Measurements from ENCODE around the gene RPS19. TPM values are rescaled to one million over a fixed set of nuclear protein-coding genes. Genes with fewer than 3 reads are reported as not detected.

RPS19 gene
- polyA plus RNA-seq, 2 of the 4 experiments (the other 2 are of a cell fraction) = 3,564 to 7,778 TPM

- peak in 1 of 2 experiments; percentile 82; a peak in 4 of 5 replicates for TF ChIP-seq JUN (IDR thresholded peaks at IDR 0.05)
- peak; percentile 30; the same call in 1 of the 2 replicates for TF ChIP-seq PHF8 (IDR thresholded peaks at IDR 0.05; ENCODE audit: borderline replicate concordance, low read depth)
Observed at GRCh38 chr19:41882568-41883462, 22.8 kb downstream of the RPS19 start, which contains the start of gene ARHGEF1 (continued).

GRCh38 chr19:41883463-41883820 is 23.4 kb downstream of the RPS19 start:
- 2% methylated on average over 23 of the region's 23 CpGs for WGBS (ENCODE audit: missing lambda C conversion rate)
- ATAC-seq = peak; percentile 1 to 6; a peak in 4 of 6 replicates
- peak overlapping the region; percentile 78 for H3K4me3 ChIP-seq
- peak overlapping the region; percentile 81 to 87 for H3K27ac ChIP-seq
- H3K4me1 ChIP-seq = peaks cover 15% of the 10 kb centered on the region
- no peak; the same call in 1 of the 2 replicates for TF ChIP-seq MYC (IDR thresholded peaks at IDR 0.05; ENCODE audit: borderline replicate concordance, low read length)
- no peak for TF ChIP-seq CEBPB (IDR thresholded peaks at IDR 0.05)
- TF ChIP-seq FOSL2 (IDR thresholded peaks at IDR 0.05) = no peak
- peak; percentile 15; the same call in 1 of the 2 replicates for TF ChIP-seq FOSL2 (CRISPR knock-in tag; IDR thresholded peaks at IDR 0.05)
- no peak for TF ChIP-seq CBX8 (IDR thresholded peaks at IDR 0.05)
- no peak for TF ChIP-seq KDM5A (IDR thresholded peaks at IDR 0.05)
- TF ChIP-seq ATOH8 (CRISPR knock-in tag; IDR thresholded peaks at IDR 0.05; ENCODE audit: low read depth) = 0 out of 2 replicates have a peak, but pooled peaks have one; percentile 8
- TF ChIP-seq, protein P1, sequence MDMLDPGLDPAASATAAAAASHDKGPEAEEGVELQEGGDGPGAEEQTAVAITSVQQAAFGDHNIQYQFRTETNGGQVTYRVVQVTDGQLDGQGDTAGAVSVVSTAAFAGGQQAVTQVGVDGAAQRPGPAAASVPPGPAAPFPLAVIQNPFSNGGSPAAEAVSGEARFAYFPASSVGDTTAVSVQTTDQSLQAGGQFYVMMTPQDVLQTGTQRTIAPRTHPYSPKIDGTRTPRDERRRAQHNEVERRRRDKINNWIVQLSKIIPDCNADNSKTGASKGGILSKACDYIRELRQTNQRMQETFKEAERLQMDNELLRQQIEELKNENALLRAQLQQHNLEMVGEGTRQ (IDR thresholded peaks at IDR 0.05) = no peak
- no peak for TF ChIP-seq CBX2 (IDR thresholded peaks at IDR 0.05; ENCODE audit: borderline replicate concordance, low read depth)
- no peak for TF ChIP-seq POLR2AphosphoS2 (conservative IDR thresholded peaks at IDR 0.05; ENCODE audit: low read length)
- TF ChIP-seq, protein P2, sequence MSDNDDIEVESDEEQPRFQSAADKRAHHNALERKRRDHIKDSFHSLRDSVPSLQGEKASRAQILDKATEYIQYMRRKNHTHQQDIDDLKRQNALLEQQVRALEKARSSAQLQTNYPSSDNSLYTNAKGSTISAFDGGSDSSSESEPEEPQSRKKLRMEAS (IDR thresholded peaks at IDR 0.05) = peak; percentile 83
- no peak for TF ChIP-seq ZNF302 (CRISPR knock-in tag; IDR thresholded peaks at IDR 0.05)
- TF ChIP-seq RAD21 (conservative IDR thresholded peaks at IDR 0.05 in 1 of 2, IDR thresholded peaks at IDR 0.05 in 1 of 2) = no peak
- no peak for TF ChIP-seq GATA3 (IDR thresholded peaks at IDR 0.05; ENCODE audit: borderline replicate concordance)
- no peak for TF ChIP-seq KDM1A (IDR thresholded peaks at IDR 0.05; ENCODE audit: low read depth)
- TF ChIP-seq MAFK (IDR thresholded peaks at IDR 0.05; ENCODE audit: partially characterized antibody) = no peak
- TF ChIP-seq HOXA7 (CRISPR knock-in tag; IDR thresholded peaks at IDR 0.05) = 0 out of 2 replicates have a peak, but pooled peaks have one; percentile 11
- TF ChIP-seq SMC3 (IDR thresholded peaks at IDR 0.05) = no peak
- TF ChIP-seq PHF8 (IDR thresholded peaks at IDR 0.05; ENCODE audit: borderline replicate concordance, low read depth) = peak; percentile 44; the same call in 1 of the 2 replicates
- TF ChIP-seq RNF2 (IDR thresholded peaks at IDR 0.05; ENCODE audit: borderline replicate concordance, low read depth) = peak; percentile 70; the same call in 1 of the 2 replicates
- no peak for TF ChIP-seq NFE2L2 (conservative IDR thresholded peaks at IDR 0.05; ENCODE audit: low read length)
- peak overlapping the region; percentile 82 for H3K4me2 ChIP-seq
- DNase-seq (ENCODE audit: low read depth in 1 of 2, low spot score in 1 of 2) = no peak
- no peak for FAIRE-seq
- no peaks in the 10 kb centered on the region for H3K9me3 ChIP-seq
- ChIA-PET CTCF (interaction anchor here (1.0 to 6.5 kb wide), 9 partner anchors 10 to 74 kb away, joined by 3 to 63 read pairs (median 4); no protein-coding TSS in a partner anchor), POLR2A (interaction anchor here (1.6 to 3.6 kb wide), 3 partner anchors 11 to 23 kb away, joined by 19 to 50 read pairs (median 23); partner anchors contain the start of gene RPS19)
